Lower leg skin (tissue), 4 donors: ENCODE data around the gene CDH22. TPM values are rescaled to one million over a fixed set of nuclear protein-coding genes. Genes with fewer than 3 reads are reported as not detected.

Experiments
- DNase-seq, 2 donors: peaks; one replicate each; pipeline ENCODE4 v3.0.0-alpha.2; 2019; ENCODE audit warnings: low spot score in 2 of 2
- H3K4me3 ChIP-seq: fragments of 200-600 bp; sonication (generic); 2 replicates; pipeline ENCODE4 v1.5.1; 2017; ENCODE audit warnings: mild to moderate bottlenecking, low read depth; ENCODE audit not compliant: poor library complexity, severe bottlenecking
- CTCF ChIP-seq, 3 donors: fragments of 450-650 bp; IDR thresholded peaks; one replicate each; pipeline ENCODE4 v1.5.1; 2016; ENCODE audit warnings: antibody characterized with exemption in 3 of 3, mild to moderate bottlenecking in 3 of 3, moderate library complexity in 2 of 3
- POLR2A ChIP-seq, 2 donors: fragments of 450-650 bp; IDR thresholded peaks; one replicate each; pipeline ENCODE4 v1.6.1; 2016 to 2017; ENCODE audit warnings: antibody characterized with exemption in 2 of 2, mild to moderate bottlenecking in 1 of 2, moderate library complexity in 1 of 2
- WGBS, 2 donors: methylation state at CpG; one replicate each; pipeline ENCODE4 v1.1.5; 2018; 5-methylcytosine and 5-hydroxymethylcytosine counted together
- intact Hi-C: fragments of 100-400 bp; cut with DNase I; formaldehyde crosslinking; loops from one replicate; pipeline ENCODE4 v1.15.0; 2023; ENCODE audit warnings: low total_unique reads
- total RNA-seq, 4 donors: library from RNA; depleted of rRNA; stranded (reverse); fragments of >200 nt; gene quantifications; one replicate each; pipeline ENCODE4 v1.1.0, GENCODE V29; 2016

Gene CDH22
- total RNA-seq, 4 donors from 2014 or later = 1.6 to 3.0 (median 2.0) TPM

DNA sequence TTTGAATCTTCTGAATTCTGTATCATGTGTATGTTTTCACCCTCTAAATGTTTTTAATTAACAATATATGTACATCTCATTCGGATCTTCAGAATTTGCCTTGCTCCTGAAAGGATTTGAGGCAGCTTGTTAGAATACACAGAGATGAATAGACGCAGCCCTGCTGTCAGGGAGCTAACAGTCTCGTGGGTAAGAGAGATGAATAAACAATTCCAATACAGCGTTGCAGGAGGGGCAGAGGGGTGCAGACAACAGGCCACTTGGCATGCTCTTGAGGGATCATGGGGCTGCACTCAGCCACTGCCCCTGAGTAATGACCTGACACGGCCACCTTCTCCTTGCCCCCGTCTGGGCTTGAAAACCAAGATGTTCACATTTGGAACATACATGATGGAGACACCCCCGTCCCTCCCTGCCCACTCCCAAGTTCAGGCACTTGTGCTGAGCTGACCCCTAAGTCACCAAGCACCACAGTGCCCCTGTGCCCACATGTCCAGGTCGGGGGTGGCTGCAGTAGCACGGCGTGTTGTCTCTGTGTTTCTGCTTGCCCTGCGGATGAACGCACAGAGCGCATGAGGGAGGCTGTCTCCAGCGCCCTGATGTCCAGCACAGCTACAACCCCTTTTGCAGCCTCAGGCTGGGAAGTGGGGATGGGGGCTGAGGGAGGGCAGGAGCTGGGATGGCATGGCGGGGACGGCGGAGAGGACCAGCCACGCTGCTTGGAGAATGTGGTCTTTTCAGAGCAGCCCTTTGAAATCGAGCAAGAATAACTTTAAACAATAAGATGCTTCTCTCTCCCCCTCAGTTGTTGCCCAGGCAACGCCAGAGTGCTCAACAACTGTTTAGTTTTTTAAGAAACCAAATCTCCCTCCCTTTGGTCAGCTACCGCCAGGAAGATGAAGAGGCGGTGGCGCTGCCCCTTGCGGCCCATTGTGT, 33.0 kb upstream of the CDH22 start:
- intact Hi-C loops = loop anchor here (10.0 kb wide), 2 partner anchors 207 to 317 kb away; partner anchors contain the start of gene SLC12A5
- no peak for DNase-seq
- TF ChIP-seq CTCF (IDR thresholded peaks at IDR 0.05) = no peak
- no peak for TF ChIP-seq POLR2A (IDR thresholded peaks at IDR 0.05)
- 63 to 67% methylated on average over 19 to 24 of the region's 24 CpGs for WGBS, 2 donors
- H3K4me3 ChIP-seq = no peak overlapping the region

- DNase-seq = no peak
- no peak for TF ChIP-seq POLR2A (IDR thresholded peaks at IDR 0.05)
- TF ChIP-seq CTCF (IDR thresholded peaks at IDR 0.05) = no peak
- H3K4me3 ChIP-seq = no peak overlapping the region
- intact Hi-C loops = no loop called here
- 81 to 82% methylated on average over 7 of the region's 7 CpGs for WGBS, 2 donors
Observed at GRCh38 chr20:46339037-46339436, 30.7 kb upstream of the CDH22 start.

DNA sequence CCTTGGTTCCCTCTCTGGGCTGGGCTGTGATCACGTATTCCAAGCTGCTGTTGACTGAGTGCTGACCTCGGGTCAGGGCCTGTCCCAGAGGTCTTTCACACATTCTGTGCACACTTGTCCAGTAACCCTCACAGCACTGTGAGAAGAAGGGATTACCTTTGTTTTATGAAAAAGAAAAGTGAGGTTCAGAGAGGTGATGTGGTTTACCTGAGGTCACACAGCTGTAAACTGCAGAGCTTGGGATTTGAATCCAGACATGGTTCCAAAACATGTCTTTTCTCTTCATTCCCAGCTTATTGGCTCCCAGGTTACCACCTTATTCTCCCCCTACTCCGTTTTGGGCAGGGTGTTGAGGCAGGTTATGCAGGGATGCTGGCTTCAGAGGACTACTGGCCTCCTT, 28.4 kb upstream of the CDH22 start:
- H3K4me3 ChIP-seq = no peak overlapping the region
- WGBS, 2 donors = 64% methylated on average over 3 of the region's 3 CpGs
- no peak for TF ChIP-seq POLR2A (IDR thresholded peaks at IDR 0.05)
- no peak for TF ChIP-seq CTCF (IDR thresholded peaks at IDR 0.05)
- no peak for DNase-seq
- intact Hi-C loops = no loop called here

- WGBS, 2 donors = 36 to 52% methylated on average over 9 of the region's 9 CpGs
Observed at GRCh38 chr20:46334303-46334904, 26.1 kb upstream of the CDH22 start.

More at GRCh38 chr20:46334303-46334904, 26.1 kb upstream of the CDH22 start:
- intact Hi-C loops = no loop called here
- no peak for DNase-seq
- TF ChIP-seq CTCF (IDR thresholded peaks at IDR 0.05) = no peak
- no peak for TF ChIP-seq POLR2A (IDR thresholded peaks at IDR 0.05)
- no peak overlapping the region for H3K4me3 ChIP-seq
